Activated naive CD8-positive, alpha-beta T cell treated with anti-CD3 and anti-CD28 coated beads, Interleukin-2, amount 50 U/mL, for 16 hours (primary cell): Measurements from ENCODE around the gene NDUFAF8.

Experiments used
- DNase-seq: peaks from one replicate; pipeline ENCODE4 v3.0.0-alpha.2; 2020; ENCODE audit warnings: low read depth, low spot score

The NDUFAF8 gene

GRCh38 chr17:81273698-81274470 lies 34.8 kb downstream of the NDUFAF8 start:
- no peak for DNase-seq

GRCh38 chr17:81274471-81274855 lies 35.3 kb downstream of the NDUFAF8 start:
- DNase-seq, result no peak

DNA sequence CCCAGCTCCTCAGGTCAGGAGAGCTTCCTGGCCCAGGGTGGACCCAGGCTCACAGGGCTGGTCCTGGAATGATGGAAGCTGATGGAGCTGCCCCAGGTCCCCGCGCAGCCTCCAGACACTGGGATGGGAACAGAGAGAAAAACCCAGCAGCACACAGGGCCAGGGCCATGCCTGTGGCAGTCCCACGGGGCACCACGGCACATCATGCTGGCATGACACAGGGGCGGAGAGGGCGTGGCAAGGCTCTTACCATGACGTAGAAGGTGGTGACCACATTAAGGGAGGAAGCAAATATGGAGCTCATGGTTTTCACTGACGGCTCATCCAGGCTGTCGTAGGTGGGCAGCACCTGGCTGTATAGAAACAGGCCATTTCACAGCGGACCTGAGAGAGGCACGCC lies 37.7 kb downstream of the NDUFAF8 start:
- DNase-seq, result no peak

GRCh38 chr17:81277421-81277820 lies 38.3 kb downstream of the NDUFAF8 start:
- no peak for DNase-seq

GRCh38 chr17:81277946-81278693 lies 39.0 kb downstream of the NDUFAF8 start:
- DNase-seq, result no peak

DNA sequence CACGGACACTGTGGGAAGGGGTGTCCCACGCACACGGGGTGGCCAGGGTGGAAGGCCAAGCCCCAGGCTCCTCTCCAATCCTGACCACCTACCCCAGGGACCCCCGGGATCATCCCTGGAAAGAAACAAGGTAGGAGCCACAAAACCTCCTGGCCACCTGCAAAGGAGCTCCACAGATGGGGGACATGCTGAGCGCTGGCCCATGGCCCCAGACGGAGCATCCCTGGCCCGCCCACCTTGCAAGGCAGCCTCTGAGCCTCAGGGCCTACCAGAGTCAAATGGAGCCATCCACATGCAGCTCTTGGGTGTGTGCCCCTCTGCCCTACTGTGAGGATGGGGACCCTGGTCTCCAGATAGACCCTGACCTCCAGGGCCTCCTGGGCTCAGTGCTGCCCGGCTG lies 39.7 kb downstream of the NDUFAF8 start:
- DNase-seq, result no peak

- no peak for DNase-seq
These were observed 40.5 kb downstream of the NDUFAF8 start for GRCh38 chr17:81279278-81280275.

DNA sequence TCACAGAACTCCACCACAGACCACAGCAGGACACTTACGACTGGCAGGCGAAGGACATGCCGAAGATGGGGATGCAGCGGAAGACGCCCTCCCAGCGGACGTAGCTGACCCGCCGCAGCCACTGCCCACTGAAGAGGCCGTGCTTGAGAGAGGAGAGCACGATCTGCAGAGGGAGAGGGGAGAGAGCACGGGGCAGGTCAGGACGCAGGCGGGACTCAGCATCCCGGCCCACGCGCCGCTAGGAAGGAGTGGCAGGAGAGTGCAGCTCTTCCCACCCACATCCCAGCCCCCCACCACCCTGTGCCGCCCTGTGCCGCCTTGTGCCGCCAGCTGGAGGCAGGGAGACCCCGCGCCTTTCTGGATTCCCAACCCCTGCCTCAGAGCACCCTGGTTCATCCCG lies 41.5 kb downstream of the NDUFAF8 start:
- DNase-seq, result no peak

- DNase-seq, result no peak
These were observed 43.0 kb downstream of the NDUFAF8 start for GRCh38 chr17:81282141-81282540.

DNA sequence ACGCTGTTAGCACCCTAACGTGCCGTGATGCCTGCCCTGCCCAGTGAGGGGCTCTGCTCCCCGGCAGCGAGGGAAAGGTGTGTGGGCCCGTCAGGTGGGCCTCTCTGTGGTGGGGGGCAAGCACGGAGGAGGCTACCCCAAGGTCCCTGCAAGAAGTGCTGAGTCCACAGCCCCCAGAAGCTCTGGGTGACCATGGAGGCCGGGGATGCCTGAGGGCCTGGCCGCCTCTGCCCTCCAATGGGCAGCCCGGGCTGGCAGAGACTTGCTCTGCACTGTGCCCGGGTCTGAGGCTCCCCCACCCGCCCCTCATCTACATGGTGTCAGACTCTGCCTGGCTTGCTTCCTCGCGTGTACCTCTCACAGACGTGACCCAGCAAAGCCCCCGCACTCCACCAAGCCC lies 43.8 kb downstream of the NDUFAF8 start:
- no peak for DNase-seq

DNA sequence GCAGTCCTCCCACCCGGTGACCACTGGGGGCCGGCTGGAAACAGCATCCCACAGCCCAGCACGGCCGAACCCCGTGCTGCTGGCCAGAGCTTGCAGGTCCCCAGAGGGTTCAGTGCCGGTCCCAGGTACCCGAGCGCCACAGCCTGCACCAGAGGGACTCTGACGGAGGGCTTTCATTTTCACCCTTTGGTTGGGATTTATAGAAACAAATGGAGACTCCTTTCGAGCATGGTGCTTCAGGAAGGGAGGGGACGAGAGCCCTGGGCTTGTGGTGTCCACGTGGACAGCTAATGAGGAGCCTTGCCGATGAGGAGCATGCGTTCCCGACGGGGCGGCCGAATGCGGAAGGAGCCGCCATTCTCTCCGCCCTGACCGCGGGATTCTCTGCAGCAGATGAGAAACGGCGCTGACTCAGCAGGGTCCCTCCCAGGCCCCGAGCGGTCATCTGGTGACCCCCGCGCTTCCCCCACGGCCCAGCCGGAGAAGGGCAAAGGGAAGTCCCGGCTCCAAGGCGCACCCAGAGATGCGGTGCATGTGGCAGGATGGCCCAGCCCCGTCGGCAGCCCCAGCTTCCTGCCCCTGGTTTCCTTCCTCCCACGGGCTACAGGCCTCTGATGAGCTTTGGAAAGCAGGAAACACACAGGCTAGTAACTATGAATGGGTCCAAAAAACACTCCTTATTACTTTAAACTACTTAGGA lies 46.2 kb downstream of the NDUFAF8 start:
- DNase-seq, result no peak

GRCh38 chr17:81285894-81286293 lies 46.8 kb downstream of the NDUFAF8 start:
- DNase-seq, result no peak

- no peak for DNase-seq
These were observed 47.5 kb downstream of the NDUFAF8 start for GRCh38 chr17:81286491-81287145.

GRCh38 chr17:81287152-81287551 lies 48.0 kb downstream of the NDUFAF8 start:
- no peak for DNase-seq

DNA sequence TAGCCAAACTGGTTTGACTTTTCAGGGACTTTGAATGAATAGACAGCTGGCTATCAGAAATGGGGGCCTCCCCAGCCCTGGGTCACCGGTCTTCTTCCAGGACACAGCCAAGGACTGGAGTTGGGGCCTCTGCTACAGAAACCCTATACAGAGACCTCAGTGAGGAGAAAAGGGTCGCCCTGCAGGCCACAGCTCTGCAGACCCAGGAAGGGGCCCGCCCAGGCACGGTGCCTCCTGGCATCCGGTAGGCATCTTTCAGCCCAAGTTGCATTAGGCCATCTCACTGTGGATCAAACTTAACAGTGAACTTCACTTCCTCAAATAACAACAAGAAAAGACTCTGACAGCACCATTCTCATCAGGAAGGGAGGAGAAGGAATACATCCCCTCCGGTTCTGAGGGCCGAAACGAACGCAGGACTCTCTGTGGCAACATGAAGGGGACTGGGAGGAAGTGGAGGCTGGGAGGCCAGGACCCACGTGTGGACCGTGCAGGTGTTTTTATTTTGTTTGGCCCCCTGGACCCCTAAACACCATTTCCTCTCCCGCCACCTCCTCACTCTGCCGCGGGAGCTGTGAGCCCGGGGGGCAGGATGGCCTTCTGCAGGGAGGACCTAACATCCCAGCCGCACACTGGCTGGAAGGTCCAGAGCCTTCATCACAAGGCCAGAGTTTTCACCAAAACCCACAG lies 48.8 kb downstream of the NDUFAF8 start:
- no peak for DNase-seq

- DNase-seq, result no peak
These were observed 49.6 kb downstream of the NDUFAF8 start for GRCh38 chr17:81288715-81289114.

- DNase-seq, result no peak
These were observed 50.5 kb downstream of the NDUFAF8 start for GRCh38 chr17:81289627-81290026.

DNA sequence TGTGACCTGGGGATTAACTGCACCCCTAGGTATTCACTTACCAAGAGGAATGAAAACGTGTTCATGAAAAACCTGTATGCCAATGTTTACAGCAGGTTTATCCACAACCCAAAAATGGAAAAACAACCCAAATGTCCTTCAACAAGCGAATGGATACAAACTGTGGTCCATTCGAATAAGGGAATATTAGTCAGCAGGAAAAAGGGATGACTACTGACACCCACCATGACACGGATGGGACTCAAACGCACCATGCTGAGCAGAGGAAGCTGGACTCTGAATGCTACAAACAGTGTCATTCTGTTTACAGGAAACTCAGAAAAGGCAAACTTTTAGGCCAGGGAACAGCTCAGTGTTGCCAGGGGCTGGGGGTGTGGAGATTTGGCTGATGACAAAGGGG lies 51.1 kb downstream of the NDUFAF8 start:
- DNase-seq, result no peak
